HG03342 (cell line): ENCODE measurements around the gene CREB3L1.

ENCODE experiments used
- ATAC-seq: cut with Tn5 transposase; IDR thresholded peaks from one replicate; pipeline ENCODE4 v1.9.1; 2021; ENCODE audit warnings: mild to moderate bottlenecking, moderate library complexity; ENCODE audit not compliant: unreplicated experiment

CREB3L1 gene

DNA sequence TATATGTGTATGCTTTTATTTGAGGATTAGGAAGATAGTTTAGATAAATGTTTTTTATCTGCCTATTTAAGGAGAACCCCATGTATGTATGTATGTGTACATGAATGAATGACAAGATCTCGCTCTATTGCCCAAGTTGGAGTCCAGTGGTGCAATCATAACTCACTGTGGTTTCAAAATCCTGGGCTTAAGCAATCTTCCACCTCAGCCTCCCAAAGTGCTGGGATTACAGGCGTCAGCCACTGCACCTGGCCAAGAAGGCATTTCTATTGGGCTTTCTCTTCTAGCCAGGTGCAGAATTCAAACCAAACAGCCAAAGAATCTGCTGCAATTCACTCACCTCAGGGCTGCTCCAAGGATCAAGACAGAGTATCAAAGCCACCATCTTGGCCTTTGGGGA lies 44.3 kb downstream of the CREB3L1 start:
- ATAC-seq: no peak

DNA sequence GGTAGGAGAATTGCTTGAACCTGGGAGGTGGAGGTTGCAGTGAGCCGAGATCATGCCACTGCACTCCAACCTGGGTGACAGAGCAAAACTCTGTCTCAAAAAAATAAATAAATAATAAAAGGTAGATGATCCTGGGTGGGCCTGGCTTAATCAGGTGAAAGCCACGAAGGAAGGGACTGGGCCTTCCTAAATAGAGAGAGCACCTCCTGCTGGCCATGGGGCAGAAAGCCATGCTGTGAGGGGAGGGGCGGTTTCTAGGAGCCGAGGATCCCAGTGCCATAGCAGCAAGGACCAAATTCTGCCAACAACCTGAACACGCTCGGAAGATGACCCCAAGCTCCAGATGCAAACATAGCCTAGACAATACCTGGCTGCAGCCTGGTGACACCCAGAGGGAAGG lies 45.3 kb downstream of the CREB3L1 start:
- no peak for ATAC-seq

- no peak for ATAC-seq
Observed at GRCh38 chr11:46326813-46327416, 49.5 kb downstream of the CREB3L1 start.

GRCh38 chr11:46327829-46328228 lies 50.4 kb downstream of the CREB3L1 start:
- no peak for ATAC-seq

GRCh38 chr11:46330154-46330553 lies 52.7 kb downstream of the CREB3L1 start:
- ATAC-seq: no peak

DNA sequence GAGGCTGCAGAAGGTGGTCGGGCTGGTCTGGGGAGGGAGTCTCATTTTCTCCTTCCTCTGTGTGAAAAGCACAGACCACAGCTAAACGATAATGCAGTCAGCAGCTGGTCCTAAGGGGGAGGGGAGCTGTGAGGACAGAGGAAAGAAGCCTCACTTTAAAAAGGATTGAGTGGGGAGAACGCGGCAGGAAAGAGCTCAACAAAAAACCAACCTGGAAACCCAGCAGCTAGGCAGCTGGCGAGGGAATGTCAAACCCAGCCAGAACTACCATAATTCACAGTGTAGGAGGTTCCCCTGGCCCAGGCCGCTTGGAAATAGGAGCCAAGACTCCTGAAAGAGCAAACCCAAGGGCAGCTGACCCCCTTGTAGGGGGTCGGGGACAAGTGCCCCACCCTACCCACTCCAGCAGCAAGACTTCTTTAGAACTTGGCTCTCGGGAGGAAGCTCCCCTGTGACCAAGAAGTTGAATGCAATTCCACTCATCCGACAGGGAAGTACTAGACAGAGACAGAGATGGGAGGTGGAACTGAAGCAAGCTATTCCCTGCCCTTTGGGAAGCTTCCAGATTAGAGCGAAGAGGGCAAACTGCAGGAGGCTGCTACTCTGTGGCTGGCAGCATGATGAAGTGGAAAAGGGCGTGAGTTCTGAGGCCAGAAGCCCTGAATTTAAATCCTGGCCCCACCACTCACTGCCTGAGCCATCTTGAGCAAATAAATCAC lies 53.3 kb downstream of the CREB3L1 start:
- ATAC-seq: no peak

- ATAC-seq: no peak
Observed at GRCh38 chr11:46331282-46331984, 54.0 kb downstream of the CREB3L1 start.

- no peak for ATAC-seq
Observed at GRCh38 chr11:46332093-46332567, 54.7 kb downstream of the CREB3L1 start.

- no peak for ATAC-seq
Observed at GRCh38 chr11:46332568-46333393, 55.3 kb downstream of the CREB3L1 start.

- ATAC-seq: no peak
Observed at GRCh38 chr11:46333394-46333947, 56.0 kb downstream of the CREB3L1 start.

- no peak for ATAC-seq
Observed at GRCh38 chr11:46334211-46334610, 56.7 kb downstream of the CREB3L1 start.

- ATAC-seq: no peak
Observed at GRCh38 chr11:46335271-46335670, 57.8 kb downstream of the CREB3L1 start.

GRCh38 chr11:46335890-46336562 lies 58.6 kb downstream of the CREB3L1 start:
- no peak for ATAC-seq

GRCh38 chr11:46336563-46337180 lies 59.2 kb downstream of the CREB3L1 start:
- no peak for ATAC-seq

GRCh38 chr11:46337626-46338345 lies 60.3 kb downstream of the CREB3L1 start:
- no peak for ATAC-seq

DNA sequence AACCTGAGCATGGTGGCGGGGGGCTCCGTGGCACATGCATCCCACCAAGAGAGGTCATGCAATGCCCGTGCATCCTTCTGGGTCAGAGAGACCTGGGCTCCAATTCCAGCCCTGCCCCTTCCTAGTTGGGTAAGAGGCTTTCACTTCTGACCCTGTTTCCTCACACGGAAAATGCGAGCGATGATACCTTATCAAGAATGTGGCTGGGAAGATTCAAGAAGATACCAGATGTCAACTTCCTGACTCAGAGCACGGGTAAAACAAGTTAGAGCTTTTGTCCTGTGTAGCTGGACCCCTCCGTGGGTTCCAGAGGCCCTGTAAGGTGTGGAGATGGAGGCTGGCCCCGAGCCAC lies 61.1 kb downstream of the CREB3L1 start:
- ATAC-seq: no peak

- ATAC-seq: no peak
Observed at GRCh38 chr11:46338988-46339666, 61.7 kb downstream of the CREB3L1 start.

DNA sequence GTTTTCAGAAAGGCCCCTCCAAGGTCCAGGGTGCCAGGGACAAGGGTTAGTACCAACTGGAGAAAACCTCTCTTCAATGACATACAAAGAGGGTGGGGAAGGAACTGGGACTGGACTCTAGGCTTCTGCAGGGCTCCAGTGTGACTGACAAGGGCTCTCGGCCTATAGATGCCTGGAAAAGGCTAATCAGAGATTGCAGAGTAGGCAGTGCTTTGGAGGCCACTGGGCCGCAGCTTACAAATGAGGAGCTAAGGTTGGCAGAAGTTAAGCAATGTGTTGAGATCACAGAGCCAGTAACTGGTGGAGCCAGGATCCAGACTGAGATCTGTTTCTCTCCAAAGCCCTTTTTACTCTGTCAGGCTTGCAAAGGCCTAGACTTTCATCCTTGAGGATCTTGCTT lies 62.4 kb downstream of the CREB3L1 start:
- ATAC-seq: no peak

DNA sequence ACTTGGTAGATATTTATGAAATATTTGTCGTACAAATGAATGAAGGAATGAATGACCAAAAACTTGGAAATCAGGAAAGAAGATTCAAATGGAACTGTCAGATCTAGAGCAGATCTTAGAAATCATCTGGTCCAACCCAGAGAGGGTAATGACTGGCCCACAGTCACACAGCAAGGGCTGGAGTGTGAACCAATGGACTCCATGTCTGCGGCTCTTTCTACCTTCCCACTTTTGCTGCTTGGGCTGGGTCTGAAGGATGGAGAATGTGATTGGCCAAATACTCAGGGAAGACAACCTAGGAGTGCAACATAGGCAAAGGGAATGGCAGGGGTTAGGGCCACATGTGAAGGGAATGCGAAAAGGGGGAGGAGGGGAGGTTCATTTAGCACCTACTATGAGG lies 64.0 kb downstream of the CREB3L1 start:
- no peak for ATAC-seq
